ENCODE data around the gene CASZ1.

Gene CASZ1

DNA sequence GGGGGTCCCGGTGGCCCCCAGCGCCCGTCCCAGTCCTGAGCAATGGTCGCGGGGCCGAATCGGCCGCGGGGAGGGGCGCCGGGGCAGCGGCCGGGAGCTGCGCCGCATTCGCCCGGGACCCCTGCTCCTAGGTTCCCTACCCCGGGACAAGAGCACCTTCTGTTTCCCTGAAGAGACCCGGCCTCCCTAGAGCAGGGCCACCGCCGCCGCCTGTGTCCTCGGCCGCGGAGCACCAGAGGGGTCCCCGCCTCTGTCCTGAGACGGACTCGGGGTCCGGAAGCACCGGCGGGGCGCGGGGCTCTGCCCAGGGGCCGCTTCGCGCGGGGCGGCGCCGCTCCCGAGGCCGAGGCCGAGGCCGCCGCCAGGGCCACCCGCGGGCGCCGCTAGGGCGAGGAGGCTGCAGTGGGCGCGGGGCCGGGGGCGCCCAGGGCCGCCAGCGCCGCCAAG lies 157.9 kb downstream of the CASZ1 start:
- DNase-seq (ENCODE audit: low read depth), result no peak

DNA sequence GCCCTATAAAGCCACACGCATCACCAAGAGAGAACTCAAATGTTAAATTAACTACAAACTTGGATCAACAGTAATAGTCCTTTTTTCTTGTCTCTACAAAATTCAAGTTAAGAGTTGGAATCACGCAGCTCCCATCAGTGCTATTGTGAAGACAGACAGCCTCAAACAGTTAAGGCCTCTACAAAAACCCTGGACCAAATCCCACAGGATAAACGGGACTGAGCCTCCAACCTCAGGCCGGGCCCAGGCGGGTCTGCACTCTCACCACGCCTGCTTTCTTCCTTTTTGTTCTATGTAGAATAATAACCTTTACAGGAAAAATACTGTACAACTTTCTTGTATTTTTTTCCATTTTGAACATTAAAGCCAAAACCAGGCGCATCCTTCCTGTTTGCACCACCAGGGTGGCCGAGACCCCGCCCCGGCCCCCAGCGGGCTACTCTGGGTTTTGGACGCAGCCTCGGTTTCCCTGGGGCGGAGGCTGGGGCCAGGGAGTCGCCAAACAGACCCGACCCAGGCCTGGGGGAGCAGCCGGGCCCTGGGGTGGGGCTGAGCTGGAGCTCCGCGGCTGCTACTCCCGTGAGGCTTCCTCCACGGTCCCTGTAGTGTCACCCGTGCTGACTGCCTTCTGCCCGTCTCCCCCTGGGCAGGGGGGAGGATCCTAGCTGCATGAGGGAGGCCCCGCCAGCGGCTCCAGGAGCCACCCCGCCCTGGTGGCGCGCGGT lies 158.4 kb downstream of the CASZ1 start:
- no peak for DNase-seq (ENCODE audit: low read depth)

DNA sequence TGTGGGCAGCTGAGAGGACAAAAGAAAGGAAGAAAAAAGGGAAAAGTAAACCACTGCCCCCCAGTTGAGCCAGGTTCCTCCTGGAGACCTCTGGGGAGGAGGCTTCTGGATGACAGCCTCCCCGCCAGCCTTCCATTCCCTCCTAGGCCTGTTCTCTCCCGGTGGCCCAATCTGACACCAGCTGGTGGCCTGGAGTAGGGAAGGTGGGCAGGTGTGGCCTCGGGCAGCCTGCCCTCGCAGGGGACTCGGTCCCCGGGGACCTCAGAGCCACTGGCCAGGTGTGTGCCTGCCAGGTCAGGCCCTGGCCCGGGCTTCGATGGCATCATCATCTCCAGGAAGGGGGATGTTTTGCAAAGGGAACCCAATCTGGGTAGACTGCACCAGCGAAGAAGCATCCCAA lies 159.0 kb downstream of the CASZ1 start:
- no peak for DNase-seq (ENCODE audit: low read depth)

DNA sequence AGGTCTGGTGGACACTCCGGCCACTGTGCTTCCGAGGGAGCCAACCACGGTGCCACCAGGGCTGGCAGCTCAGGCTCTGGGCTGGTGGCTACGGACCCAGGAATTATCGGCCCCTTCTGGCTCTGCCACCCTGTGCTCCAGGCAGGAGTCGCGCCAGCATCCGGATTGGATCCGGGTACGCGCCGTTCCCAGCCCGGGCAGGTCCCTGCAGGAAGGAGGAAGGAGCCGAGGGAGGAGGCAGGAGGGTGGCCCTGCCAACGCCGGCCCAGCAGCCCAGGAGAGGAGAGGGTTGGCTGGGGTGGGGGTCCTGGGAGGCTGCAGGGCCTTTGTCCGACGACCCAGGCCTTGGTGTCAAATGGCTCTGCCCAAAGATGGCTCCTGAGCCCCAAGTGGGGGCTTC lies 160.5 kb downstream of the CASZ1 start:
- no peak for DNase-seq (ENCODE audit: low read depth)

DNA sequence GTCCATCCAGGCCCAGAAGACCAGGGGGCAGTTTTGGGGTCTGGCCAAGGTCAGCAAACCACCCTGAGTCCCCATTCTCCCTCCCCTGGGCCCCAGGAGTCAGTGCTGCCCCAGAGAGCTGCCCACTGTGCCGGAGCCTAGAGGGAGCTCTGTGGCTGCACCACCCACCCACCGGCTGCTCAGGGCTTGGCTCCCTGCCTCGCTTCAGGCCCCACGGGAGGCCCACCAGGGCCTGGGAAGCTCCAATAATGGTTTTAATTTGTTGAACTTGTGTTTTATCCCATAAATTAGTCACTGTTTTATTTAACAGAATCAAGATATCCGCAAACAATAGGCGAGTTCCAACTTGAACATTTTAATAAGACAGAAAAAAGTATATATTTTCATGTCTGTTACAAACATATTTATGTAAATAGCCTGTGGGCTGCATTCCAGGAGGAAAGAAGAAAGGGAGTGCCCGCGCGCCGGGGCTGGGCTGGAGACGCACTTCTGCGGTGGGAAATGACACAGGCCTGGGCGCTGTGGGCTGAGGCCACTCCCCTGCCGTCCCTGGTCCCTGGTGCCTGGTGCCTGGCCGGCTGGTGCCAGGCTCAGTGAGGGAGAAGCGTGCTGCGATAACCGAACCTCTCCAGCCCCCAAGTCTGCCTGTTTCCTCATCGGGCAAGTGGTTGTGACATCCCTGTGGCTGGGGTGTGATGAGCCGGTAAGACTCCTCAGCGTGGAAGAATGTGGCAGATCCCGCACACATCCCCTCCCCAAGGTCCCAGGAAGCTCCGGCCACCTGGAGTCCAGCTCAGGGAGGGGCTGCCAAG lies 161.2 kb downstream of the CASZ1 start:
- no peak for DNase-seq (ENCODE audit: low read depth)

DNA sequence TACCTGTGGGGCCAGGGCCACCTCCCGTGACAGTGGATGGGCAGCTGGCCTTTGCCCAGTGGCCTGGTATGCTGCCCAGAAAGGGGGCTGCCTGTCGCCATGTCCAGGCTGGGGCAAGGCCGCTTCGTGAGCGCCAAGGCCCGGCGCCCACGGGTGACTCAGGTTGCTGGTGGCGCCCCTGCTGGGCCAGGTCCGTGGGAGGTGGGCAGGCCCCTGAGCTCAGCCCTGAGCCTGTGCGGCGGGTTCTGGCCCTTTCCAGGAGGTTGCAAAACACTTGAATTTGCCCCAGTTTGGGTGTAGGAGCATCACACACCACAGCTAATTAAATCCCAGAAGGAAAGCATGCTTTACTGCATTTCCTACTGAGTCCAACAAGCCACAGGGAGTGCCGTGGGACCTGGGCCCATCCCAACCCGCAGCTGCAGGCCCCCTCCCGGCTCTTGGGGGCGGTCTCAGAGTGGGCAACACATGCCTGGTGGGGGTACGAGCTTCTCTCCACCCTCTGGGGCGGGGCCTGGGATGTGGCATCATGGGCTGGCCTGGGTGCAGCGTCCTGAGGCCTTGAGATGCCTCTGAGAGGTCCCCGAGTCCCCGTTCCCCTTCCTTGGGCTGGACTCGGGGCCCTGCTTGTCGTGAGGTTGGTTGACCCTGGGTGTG lies 161.9 kb downstream of the CASZ1 start:
- no peak for DNase-seq (ENCODE audit: low read depth)

DNA sequence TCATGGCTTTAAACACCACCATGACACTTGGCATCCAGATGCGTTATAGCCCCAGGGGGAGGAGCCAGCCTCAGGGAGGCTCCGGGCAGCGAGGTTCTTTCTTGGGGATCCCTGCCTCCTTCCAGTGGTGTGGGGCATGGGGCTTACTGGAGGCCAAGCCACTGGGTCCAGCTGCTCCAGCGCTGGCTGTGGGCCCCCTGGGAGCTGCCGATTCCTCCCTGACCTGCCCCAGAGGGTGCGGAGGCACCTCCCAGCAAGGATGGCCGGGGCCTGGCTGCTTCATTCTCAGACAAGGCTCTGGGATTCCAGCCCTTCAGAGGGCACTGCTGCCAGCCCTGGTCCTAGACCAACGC lies 162.4 kb downstream of the CASZ1 start:
- DNase-seq (ENCODE audit: low read depth), result no peak

DNA sequence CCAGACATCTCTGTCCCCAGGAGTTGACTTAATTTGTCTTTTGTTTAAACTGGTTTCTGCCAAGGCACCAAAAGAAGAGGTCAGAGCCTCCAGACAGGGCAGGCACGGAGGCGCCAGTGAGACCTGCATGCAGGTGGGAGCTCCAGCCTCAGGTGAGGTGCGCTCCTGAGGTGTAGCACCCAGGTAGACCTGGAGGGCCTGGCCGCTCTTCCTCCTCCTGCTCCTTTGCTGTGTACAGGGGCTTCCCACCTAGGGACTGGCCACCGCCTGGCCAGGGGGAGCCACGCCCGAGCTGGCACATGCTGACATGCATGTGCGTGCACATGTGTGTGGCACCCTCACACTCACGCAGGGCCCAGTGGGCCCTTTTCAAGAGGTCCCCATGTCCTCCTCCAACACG lies 163.0 kb downstream of the CASZ1 start:
- DNase-seq (ENCODE audit: low read depth), result no peak

DNA sequence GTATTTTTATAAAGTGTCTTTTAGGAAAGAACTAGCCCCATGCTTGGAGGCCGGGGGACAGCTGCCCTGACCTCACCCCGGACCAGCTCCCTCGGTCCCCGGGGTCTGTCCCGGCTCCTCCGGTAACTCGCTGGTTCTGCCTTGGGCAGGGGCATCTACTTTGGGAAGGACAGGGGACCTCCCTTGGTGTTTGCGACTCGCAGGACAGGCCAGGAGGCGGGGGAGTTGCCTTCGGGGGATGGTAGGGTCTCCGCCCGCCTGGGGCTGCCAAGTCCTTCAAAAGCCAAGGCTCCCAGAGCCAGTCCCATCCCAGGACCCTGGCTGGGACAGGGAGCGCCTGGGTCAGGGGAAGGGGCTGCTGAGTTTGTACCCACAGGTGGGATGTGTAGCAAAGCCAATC lies 163.8 kb downstream of the CASZ1 start:
- no peak for DNase-seq (ENCODE audit: low read depth)

DNA sequence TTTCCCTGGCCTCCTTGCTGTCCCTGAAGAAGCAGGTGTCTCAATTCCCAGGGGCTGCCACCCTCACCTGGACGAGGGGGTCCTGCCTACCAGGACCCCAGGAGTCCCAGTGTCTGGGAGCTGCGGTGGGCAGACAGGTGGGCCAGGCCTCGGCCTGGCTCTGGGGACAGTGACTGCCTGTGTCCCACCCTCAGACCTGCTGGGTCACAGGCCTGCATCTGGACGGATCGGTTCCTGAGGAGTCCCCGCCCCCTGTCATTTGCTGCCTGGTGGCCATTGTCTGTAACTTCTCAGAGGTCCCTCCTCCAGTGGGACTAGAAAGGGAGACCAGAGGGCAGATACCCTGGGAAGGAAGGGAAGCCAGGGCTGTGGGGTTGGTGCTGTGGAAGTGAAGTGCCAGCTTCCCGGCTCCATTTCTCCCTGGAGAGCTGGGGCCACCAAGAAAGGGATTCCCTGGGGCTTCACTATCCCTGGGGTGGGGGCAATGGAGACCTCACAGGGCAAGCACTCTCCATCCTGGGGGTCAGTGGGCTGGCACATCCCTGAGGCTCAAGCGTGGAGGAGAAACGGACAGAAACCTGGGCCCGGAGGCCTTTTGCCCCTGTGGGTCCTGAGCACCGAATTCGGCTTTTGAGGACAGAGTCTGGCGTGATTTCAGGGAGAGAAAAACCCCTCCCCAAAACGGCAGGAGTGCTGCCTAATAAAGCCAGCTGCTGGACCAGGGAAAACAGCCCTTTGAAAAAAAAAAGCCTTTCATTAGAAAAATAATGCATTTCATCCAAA lies 164.4 kb downstream of the CASZ1 start:
- no peak for DNase-seq (ENCODE audit: low read depth)

DNA sequence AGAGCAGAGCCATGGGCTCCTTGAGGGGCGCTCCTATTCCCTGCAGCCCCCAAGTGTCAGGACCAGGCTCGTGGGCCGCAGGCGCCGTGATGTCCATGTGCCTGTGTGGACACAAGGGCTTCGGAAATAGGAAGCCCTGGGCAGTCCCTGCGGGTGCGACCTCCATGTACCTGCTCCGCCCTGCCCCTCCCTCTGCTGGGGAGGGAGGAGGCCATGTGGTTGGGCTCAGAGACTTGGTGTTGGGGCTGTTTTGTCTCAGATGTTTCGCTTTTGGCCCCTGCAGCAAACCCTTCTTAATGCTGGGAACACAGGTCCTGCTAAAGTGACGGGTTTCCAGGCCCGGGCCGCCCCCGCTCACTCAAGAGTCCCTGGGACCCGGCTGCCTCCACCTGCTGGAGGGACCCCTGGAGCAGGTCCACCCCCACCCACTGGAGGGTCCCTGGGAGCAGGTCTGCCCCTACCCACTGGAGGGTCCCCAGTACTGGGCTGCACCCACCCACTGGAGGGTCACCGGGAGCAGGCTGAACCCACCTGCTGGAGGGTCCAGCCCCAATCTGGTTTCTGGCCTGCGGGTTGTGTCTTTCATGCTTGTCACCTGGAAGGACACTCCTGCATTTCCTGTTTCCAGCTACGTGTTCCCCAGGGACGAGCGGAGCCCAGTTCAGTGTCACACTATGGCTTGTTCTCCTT lies 165.2 kb downstream of the CASZ1 start:
- DNase-seq (ENCODE audit: low read depth), result no peak

DNA sequence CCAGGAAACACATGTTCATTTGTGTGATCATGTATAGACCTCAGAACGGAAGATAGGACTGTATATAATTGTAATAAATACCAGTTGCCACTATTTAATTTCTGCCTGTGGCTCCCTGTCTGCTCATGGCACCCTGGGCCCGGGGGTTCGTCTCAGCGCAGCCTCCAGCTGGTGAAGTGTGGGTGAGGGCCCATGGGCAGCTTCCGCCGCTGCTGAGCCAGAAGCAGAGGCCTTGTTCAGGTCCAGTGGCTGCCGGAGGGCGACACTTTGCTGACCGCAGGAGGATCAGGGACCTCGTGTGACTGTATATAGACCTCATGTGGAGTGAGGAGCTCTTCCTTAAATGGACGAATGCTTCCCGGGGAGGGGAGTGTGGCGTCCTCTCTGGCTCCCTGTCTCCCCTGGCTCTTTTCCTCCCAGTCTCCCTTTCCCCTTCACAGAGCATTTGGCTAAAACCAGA lies 165.8 kb downstream of the CASZ1 start:
- no peak for DNase-seq (ENCODE audit: low read depth)

DNA sequence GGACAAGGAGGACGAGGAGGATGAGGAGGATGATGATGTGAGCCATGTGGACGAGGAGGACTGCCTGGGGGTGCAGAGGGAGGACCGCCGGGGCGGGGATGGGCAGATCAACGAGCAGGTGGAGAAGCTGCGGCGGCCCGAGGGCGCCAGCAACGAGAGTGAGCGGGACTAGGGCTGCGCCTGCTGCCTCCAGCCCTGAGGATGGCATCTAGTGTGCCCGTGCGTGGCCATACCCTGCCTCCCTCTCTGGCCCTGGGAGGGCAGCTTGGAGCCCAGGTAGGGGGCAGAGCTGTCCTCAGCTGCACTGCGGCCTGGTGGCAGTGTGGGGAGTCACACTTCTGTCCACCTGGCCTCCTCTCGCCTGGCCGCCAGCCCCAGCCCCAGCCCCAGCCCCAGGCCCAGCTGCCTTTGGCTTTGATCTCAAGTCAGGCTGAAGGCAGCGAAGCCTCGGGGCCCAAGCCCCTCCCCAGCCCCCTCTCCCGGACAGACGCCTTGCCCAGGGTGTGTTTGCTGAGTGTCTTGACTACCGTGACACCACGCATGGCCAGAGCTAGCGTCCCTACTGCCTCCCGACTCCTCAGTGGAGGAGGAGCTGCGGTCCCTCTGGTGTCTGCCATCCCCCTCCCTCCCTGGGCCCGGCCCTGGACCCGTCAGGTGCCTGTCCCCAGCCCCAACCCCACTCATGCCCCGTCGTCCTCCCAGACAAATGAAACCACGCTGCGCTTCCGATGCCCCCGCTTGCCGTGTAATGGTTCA lies 166.5 kb downstream of the CASZ1 start:
- DNase-seq (ENCODE audit: low read depth), result no peak

DNA sequence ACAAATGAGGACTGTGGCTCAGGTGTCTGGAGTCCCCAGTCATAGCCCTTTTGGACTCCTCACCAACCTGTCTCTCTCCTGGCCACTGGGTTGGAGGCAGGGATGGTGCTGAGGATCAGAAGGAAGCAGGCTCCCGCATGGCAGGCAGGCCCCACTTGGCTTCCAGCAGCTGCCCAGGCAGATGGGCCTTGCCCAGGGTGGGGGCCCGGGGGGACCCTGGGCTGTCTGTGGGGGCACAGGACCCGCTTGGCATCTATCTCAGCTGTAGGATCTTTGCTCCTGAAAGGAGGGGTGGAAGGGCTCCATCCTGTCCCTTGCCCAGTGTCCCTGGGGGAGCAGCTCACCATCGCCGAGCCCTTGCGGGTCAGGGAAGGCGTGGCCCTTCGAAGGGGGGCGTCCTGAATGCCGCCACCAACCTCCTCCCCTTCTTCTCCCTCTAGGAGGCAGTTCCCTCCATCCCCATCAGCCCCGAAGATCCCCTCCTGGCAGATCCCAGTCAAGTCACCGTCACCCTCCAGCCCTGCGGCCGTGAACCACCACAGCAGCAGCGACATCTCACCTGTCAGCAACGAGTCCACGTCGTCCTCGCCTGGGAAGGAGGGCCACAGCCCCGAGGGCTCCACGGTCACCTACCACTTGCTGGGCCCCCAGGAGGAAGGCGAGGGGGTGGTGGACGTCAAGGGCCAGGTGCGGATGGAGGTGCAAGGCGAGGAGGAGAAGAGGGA lies 167.2 kb downstream of the CASZ1 start:
- no peak for DNase-seq (ENCODE audit: low read depth)

DNA sequence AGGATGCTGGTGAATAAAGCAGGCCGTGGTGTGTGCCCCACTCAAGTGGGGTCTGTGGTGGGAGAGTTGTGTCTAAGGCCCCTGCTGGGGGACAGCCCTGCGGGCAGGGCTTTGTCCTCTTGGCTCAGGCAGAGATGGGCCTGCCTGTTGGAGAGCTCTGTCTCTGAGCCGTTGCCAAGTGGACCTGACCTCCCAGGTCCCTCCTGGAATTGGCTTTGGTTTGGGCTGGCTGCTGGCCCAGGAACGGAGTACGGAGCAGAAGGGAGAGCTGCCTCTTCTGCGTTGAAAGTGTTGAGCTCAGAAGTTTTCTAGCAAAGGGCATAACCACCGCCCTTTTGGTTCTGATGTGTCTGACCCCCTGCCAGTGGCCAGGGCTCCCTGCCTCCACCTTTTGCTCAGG lies 167.8 kb downstream of the CASZ1 start:
- DNase-seq (ENCODE audit: low read depth), result no peak

DNA sequence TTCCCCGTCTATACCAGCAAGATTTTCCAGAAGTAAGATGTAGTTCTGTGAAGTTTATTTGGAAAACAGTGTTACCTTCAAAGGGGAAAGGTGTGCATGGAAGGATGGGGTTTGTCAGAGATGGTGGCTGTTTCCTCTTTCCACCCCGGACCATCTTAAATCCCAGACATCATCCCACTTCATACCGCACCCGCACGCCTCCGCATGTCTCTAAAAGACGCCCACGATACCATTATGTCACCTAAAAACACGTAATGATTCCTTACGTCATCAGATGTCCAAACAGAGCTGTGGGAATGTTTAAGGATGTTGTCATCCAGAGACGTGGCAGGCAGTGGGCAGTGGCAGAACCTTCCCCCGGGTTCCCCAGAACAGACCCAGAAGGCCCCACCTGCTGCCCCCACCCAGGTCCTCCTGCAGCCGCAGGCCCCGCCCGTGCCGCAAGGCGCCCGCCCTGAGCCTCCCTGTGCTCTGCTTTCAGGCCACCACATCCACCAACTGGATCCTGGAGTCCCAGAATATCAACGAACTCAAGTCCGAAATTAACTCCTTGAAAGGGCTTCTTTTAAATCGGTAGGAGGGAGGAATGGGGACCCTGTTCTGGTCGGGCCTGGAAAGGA lies 169.5 kb downstream of the CASZ1 start:
- DNase-seq (ENCODE audit: low read depth), result no peak

DNA sequence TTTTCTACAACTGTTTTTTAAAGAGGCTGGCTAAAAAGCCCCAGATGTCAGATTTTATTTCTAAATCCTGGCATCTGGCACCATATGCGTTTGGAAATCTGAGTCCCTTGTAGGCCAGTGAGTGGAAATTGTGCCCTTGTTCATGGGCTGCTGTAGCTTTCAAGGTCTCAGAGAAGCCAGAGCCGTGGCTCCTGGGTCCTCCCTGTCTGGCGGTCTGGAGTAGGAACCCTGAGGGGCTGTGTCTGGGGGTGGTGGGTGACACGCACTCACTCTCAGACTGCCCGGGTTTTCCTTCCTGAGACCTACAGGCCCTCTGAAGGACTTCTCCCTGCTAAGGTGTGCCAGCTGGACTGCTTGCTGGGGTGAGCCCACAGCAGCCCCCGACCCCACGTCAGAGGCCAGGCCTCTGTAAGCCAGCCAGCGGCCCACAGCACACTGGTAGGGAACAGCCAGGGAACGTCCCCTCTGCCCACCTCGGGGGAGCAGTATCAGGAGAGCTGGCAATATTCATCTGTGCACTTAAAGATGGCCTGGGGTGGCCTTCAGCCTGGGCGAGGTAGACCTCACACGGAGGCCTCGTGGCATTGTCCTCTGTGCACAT lies 170.2 kb downstream of the CASZ1 start:
- DNase-seq (ENCODE audit: low read depth), result no peak

DNA sequence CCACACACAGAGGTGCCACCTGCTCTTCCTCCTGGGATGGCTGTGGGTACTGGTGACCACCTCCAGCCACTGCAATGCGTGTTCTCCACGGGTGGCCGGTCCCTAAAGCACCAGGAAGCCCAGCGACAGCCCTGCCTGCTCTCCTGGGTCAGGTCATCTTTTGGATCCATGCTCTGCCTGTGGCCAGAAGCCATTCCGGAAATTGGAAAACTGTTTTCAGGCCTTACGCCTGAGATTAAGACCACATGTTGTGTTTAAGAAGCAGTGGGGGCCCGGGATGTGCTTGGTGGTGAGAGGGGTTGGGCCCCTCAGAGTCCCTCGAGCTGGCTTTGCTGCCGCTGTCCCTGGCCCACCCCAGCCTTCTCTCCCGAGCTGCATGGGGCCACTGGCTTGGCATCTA lies 170.9 kb downstream of the CASZ1 start:
- DNase-seq (ENCODE audit: low read depth), result no peak

DNA sequence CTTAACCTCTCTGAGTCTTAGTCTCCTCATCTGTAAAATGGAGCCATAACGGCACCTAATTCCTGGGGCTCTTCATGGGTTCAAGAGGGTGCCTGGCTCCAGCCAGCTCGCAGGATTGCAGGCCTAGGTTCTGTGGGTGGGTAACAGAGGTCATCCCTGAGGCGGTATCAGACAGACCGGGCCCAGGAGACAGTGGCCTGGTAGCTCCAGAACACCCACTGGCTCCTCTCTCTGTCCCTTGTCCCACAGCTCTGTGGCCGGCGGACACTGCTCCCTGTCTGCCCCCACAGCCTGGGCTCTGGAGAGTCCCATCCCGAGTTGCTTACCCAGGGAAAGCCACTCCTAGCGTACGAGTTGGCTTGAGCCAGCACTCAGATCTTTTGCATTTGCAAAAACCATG lies 171.4 kb downstream of the CASZ1 start:
- DNase-seq (ENCODE audit: low read depth), result no peak

Data from CMK (cell line).